Vagina (tissue), 2 donors: ENCODE data around the gene PTPRD. TPM values are rescaled to one million over a fixed set of nuclear protein-coding genes. Genes with fewer than 3 reads are reported as not detected.

Experiments used
- DNase-seq, 2 donors: peaks; one replicate each; pipeline ENCODE4 v3.0.0-alpha.2; 2017; ENCODE audit errors: extremely low spot score in 2 of 2
- H3K27ac ChIP-seq: fragments of 200-600 bp; sonication (generic); one replicate; pipeline ENCODE4 v1.5.1; 2019
- H3K27me3 ChIP-seq: fragments of 200-600 bp; sonication (generic); one replicate; pipeline ENCODE4 v1.5.1; 2019
- H3K36me3 ChIP-seq, 2 donors: fragments of 200-600 bp; sonication (generic); one replicate each; pipeline ENCODE4 v1.5.1; 2017 to 2019
- H3K4me1 ChIP-seq: fragments of 200-600 bp; sonication (generic); one replicate; pipeline ENCODE4 v1.5.1; 2019
- H3K4me3 ChIP-seq, 2 donors: fragments of 200-600 bp; sonication (generic); 1 replicate in 1 of 2; 2 replicates in 1 of 2; pipeline ENCODE4 v1.5.1; 2016 to 2019
- H3K9me3 ChIP-seq: fragments of 200-600 bp; sonication (generic); one replicate; pipeline ENCODE4 v1.5.1; 2019
- CTCF ChIP-seq, 3 experiments: fragments of 450-650 bp in 2 of 3; fragments of 200-600 bp in 1 of 3; sonication (generic) in 1 of 3; IDR thresholded peaks; one replicate each; pipeline ENCODE4 v1.5.1; 2017 to 2019; ENCODE audit warnings: antibody characterized with exemption in 3 of 3, mild to moderate bottlenecking in 2 of 3, moderate library complexity in 2 of 3
- POLR2A ChIP-seq, 2 donors: fragments of 450-650 bp; IDR thresholded peaks; one replicate each; pipeline ENCODE4 v1.6.1; 2017; ENCODE audit warnings: antibody characterized with exemption in 2 of 2, mild to moderate bottlenecking in 2 of 2, moderate library complexity in 2 of 2
- POLR2AphosphoS5 ChIP-seq, 2 donors: sonication (generic); formaldehyde crosslinking; IDR thresholded peaks; one replicate each; pipeline ENCODE4 v1.9.0; 2017; ENCODE audit warnings: antibody characterized with exemption in 2 of 2, mild to moderate bottlenecking in 2 of 2, low read depth in 1 of 2; ENCODE audit not compliant: insufficient read depth in 1 of 2
- intact Hi-C: fragments of 100-400 bp; cut with DNase I; formaldehyde crosslinking; loops from one replicate; pipeline ENCODE4 v1.15.1; 2023
- total RNA-seq: library from RNA; depleted of rRNA; stranded (reverse); fragments of >200 nt; gene quantifications from one replicate; pipeline ENCODE4 v1.2.3, GENCODE V29; 2016

The PTPRD gene
- total RNA-seq, 1 donor from 2014 or later: 10.3 TPM

GRCh38 chr9:8436786-8437185 is 2176.0 kb downstream of the PTPRD start:
- H3K27ac ChIP-seq: no peak overlapping the region
- no peaks in the 10 kb centered on the region for H3K4me1 ChIP-seq
- no peak for TF ChIP-seq CTCF (IDR thresholded peaks at IDR 0.05)
- TF ChIP-seq POLR2AphosphoS5 (IDR thresholded peaks at IDR 0.05; ENCODE audit: insufficient read depth in 1 of 2, low read depth in 1 of 2): no peak
- no peak for TF ChIP-seq POLR2A (IDR thresholded peaks at IDR 0.05)
- H3K4me3 ChIP-seq: no peak overlapping the region
- DNase-seq: no peak
- intact Hi-C loops: no loop called here
- H3K27me3 ChIP-seq: no peaks in the 10 kb centered on the region
- H3K9me3 ChIP-seq: no peaks in the 10 kb centered on the region
- no peaks in the 10 kb centered on the region for H3K36me3 ChIP-seq

- Histone ChIP-seq H3K36me3 (no peaks in the 10 kb centered on the region), H3K27ac (no peak overlapping the region), H3K9me3 (no peaks in the 10 kb centered on the region), H3K4me3 (no peak overlapping the region), H3K27me3 (no peaks in the 10 kb centered on the region), H3K4me1 (no peaks in the 10 kb centered on the region)
- TF ChIP-seq POLR2A (IDR thresholded peaks at IDR 0.05) (no peak), POLR2AphosphoS5 (IDR thresholded peaks at IDR 0.05; ENCODE audit: insufficient read depth in 1 of 2, low read depth in 1 of 2) (no peak), CTCF (IDR thresholded peaks at IDR 0.05) (no peak)
- intact Hi-C loops: no loop called here
- DNase-seq: no peak
Measured at GRCh38 chr9:8434621-8435020, 2178.2 kb downstream of the PTPRD start.

GRCh38 chr9:8432224-8432623 is 2180.6 kb downstream of the PTPRD start:
- DNase-seq: no peak
- TF ChIP-seq POLR2AphosphoS5 (IDR thresholded peaks at IDR 0.05; ENCODE audit: insufficient read depth in 1 of 2, low read depth in 1 of 2) (no peak), POLR2A (IDR thresholded peaks at IDR 0.05) (no peak), CTCF (IDR thresholded peaks at IDR 0.05) (no peak)
- Histone ChIP-seq H3K27ac (no peak overlapping the region), H3K4me1 (no peaks in the 10 kb centered on the region), H3K9me3 (no peaks in the 10 kb centered on the region), H3K4me3 (no peak overlapping the region), H3K36me3 (no peaks in the 10 kb centered on the region), H3K27me3 (no peaks in the 10 kb centered on the region)
- intact Hi-C loops: no loop called here

DNA sequence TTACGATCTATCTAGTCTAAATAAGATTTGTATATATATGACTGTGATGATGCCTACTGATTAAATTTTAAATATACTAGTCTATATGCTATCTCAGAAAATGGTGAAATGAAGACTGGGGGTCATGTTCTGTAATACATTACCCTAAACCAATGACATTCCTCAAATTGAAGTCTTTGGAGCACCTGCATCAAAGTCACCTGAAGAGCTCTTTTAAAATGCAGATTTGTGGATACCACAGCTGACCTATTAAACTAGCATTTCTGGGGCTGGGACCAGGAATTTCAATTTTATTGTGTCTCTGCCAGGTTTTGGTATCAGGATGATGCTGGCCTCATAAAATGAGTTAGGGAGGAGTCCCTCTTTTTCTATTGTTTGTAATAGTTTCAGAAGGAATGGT is 2181.3 kb downstream of the PTPRD start:
- H3K27me3 ChIP-seq: no peaks in the 10 kb centered on the region
- intact Hi-C loops: no loop called here
- H3K9me3 ChIP-seq: no peaks in the 10 kb centered on the region
- H3K36me3 ChIP-seq: no peaks in the 10 kb centered on the region
- no peak for TF ChIP-seq POLR2AphosphoS5 (IDR thresholded peaks at IDR 0.05; ENCODE audit: insufficient read depth in 1 of 2, low read depth in 1 of 2)
- TF ChIP-seq POLR2A (IDR thresholded peaks at IDR 0.05): no peak
- no peak for TF ChIP-seq CTCF (IDR thresholded peaks at IDR 0.05)
- H3K27ac ChIP-seq: no peak overlapping the region
- no peaks in the 10 kb centered on the region for H3K4me1 ChIP-seq
- H3K4me3 ChIP-seq: no peak overlapping the region
- no peak for DNase-seq

DNA sequence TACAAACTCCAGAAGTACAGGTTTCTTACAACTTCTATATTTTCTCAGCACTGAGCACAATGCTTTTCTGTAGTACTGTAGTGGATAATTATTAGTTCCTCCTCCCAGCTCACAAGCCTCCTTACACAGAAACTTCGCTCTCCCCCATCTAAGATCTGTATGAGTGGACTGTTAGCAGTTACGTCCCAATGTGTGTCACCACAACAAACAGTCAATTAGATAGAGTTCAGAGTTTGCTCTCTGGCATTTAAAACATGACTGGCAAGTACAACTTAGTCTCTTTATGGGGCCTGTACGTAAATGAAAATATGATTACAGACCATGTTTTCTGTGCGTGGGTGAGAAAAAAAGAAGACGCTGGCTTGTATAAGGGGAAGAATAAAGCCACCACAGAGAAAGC is 2181.9 kb downstream of the PTPRD start:
- no peak for TF ChIP-seq POLR2A (IDR thresholded peaks at IDR 0.05)
- TF ChIP-seq CTCF (IDR thresholded peaks at IDR 0.05): no peak
- no peak overlapping the region for H3K4me3 ChIP-seq
- DNase-seq: no peak
- H3K36me3 ChIP-seq: no peaks in the 10 kb centered on the region
- no peaks in the 10 kb centered on the region for H3K9me3 ChIP-seq
- no peak overlapping the region for H3K27ac ChIP-seq
- intact Hi-C loops: no loop called here
- no peaks in the 10 kb centered on the region for H3K27me3 ChIP-seq
- H3K4me1 ChIP-seq: no peaks in the 10 kb centered on the region
